Umbilical cord (tissue), 2 donors: ENCODE results near the gene ZC3H12A. TPM values are rescaled to one million over a fixed set of nuclear protein-coding genes. Genes with fewer than 3 reads are reported as not detected.
"Not testable (repeated sequence)": the region's sequence is repeated elsewhere in the genome, so short reads cannot be mapped to it uniquely, and the experiment has no call there.

Experiments used
- DNase-seq: peaks from one replicate; pipeline ENCODE4 v3.0.0-alpha.2; 2015; ENCODE audit warnings: low spot score
- total RNA-seq: library from RNA; depleted of rRNA; stranded (reverse); fragments of >200 nt; gene quantifications from one replicate; pipeline ENCODE4 v1.2.3, GENCODE V29; 2014; ENCODE audit warnings: low replicate concordance; ENCODE audit not compliant: insufficient read depth

The ZC3H12A gene
- total RNA-seq, 1 donor from 2014 or later, result 4.1 TPM

DNA sequence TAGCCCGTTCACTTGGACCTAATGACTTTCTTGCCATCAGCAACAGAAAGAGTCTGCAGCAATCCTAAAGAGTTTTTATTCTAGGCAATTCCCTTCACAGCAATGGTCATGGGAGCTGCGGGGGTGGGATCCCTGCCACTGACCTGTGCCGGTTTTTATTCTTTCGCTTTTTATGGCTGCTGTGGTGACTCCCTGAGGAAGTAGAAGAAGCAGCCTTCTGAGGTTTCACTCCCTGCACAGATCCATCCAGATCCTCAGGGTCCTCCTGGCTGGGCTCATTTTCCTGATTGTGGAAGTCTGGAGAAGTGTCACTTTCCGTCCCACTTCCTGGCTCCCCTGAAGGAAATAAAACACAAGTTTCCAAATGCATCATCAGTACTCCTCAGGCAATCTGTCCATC is 27.3 kb downstream of the ZC3H12A start:
- DNase-seq, result no peak

- DNase-seq, result no peak
These were observed 27.7 kb downstream of the ZC3H12A start for GRCh38 chr1:37502104-37502503.

- not testable (repeated sequence) for DNase-seq
These were observed 28.4 kb downstream of the ZC3H12A start for GRCh38 chr1:37502791-37503190.

DNA sequence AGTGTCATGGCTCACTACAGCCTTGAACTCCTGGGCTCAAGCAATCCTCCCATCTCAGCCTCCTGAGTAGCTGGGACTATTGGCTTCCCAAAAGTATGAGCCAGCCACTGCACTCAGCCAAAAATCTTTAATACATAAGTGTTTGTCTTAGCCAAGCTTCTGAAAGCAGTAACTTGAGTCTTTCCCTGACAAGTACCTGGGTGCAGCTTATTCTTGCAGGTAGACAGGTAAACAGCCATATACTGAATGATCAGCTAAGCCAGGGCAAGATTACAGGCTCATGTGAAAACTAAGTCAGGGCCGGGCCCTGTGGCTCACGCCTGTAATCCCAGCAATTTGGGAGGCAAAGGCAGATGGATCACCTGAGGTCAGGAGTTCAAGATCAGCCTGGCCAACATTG is 32.4 kb downstream of the ZC3H12A start:
- DNase-seq, result no peak

DNA sequence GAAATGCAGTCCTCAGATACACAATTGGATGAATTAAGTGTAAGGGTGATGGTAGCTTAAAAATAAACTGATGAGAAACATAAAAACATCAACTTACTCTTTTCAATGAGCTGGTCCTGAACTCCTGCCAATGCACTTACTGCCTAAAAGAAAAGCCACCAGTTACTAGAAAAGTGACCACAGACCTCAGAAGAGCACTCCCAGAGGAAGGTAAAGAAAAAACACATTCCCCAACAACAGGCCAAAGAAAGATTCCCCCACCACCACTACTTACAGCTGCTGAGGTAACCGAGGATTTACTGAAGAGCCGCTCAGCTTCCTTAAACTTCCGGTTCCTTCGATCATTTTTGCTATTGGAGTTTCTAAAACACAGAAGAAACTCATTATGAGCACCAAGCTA is 34.8 kb downstream of the ZC3H12A start:
- DNase-seq, result no peak

- peak; percentile 35 for DNase-seq
These were observed 39.5 kb downstream of the ZC3H12A start for GRCh38 chr1:37513795-37514349.

DNA sequence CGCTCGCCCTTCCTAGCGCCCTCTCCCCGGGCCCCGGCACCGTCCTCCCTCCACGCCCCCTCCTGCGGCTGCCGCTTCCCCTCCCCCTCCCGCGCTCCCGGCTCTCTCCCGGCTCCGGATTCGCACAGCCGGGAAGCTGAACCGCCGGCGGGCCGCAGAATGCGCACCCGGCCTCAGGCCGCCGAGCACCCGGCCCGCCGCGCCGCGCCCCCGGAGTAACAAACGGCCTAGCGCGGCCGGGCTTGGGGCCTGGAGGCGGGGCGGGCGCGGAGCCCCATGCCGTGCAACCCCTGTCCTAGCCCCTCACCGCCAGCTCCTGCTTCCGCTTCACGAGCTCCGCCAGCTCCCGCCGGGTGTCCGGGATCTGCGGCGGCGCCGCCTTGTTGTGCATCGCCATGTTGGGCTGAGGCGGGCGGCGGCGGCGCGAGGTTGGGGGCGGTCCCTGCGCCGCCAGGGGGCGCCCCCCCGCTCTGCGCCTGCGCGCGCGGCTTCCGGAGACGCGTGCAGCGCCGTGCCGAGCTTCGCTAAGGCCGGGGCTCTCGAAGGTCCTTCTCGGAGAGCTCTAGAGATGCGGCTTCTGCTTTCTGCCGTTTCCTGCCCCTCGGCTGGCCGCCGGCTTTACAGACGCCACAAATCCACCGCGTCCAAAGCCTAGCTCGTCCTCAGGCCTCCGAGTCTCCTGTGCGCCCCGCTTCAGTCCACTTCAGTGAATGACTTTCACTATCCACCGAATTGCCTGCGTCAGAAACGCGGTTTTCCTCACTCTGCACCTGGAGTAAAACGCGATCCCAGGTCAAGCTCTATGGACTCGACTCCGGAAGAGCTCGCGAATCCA is 40.2 kb downstream of the ZC3H12A start, which contains the start of gene MEAF6:
Gene MEAF6, minus strand, starts transcription at position 417 of the 835 bp plus-strand sequence. Its CDS starts 20 bp downstream, at position 397.
- peak; percentile 88 for DNase-seq

- no peak for DNase-seq
These were observed 41.0 kb downstream of the ZC3H12A start for GRCh38 chr1:37515185-37516034.

DNA sequence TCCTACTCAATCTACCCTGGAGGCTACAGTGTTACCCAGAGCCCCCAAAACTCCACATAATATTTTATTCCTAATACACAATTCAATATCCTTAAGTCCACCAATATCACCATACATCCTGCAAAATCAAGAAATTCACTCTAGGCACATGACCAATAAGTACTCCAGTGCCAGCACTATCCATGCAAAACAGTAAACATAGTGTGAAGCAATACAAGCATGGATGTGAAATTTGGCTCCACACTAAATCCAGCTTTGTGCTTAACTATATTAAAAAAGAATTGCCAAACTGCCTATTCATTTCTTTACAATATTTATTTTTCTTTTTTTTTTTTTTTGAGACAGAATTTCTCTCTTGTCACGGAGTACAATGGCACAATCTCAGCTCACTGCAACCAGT is 43.2 kb downstream of the ZC3H12A start:
- DNase-seq, result no peak

DNA sequence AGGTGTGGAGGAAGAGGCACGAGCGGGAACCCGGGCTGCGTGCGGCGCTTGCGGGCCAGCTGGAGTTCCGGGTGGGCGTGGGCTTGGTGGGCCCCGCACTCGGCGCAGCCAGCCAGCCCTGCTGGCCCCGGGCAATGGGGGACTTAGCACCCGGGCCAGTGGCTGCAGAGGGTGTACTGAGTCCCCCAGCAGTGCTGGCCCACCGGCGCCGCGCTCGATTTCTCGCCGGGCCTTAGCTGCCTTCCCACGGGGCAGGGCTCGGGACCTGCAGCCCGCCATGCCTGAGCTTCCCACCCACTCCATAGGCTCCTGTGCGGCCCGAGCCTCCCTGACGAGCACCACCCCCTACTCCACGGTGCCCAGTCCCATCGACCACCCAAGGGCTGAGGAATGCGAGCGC is 43.9 kb downstream of the ZC3H12A start:
- not testable (repeated sequence) for DNase-seq

DNA sequence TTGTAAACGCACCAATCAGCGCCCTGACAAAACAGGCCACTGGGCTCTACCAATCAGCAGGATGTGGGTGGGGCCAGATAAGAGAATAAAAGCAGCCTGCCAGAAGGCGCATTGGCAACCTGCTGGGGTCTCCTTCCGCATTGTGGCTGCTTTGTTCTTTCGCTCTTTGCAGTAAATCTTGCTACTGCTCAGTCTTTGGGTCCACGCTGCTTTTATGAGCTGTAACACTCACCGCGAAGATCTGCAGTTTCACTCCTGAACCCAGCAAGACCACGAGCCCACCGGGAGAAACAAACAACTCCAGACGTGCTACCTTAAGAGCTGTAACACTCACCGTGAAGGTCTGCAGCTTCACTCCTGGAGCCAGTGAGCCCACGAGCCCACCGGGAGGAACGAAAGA is 44.5 kb downstream of the ZC3H12A start:
- DNase-seq, result not testable (repeated sequence)

DNA sequence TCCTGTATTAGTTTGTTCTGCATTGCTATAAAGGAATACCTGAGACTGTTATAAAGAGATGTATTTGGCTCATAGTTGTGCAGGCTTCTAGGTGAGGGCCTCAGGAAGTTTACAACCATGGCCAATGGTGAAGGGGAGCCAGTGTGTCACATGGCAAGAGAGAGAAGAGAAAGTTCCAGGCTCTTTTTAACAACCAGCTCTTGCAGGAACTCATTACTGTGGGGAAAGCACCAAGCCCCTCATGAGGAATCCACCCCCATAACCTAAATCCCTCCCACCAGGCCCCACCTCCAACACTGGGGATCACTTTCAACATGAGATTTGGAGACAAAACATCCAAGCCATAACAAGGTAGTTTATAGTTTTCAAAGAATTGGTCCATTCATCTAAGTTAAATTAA is 45.2 kb downstream of the ZC3H12A start:
- no peak for DNase-seq

DNA sequence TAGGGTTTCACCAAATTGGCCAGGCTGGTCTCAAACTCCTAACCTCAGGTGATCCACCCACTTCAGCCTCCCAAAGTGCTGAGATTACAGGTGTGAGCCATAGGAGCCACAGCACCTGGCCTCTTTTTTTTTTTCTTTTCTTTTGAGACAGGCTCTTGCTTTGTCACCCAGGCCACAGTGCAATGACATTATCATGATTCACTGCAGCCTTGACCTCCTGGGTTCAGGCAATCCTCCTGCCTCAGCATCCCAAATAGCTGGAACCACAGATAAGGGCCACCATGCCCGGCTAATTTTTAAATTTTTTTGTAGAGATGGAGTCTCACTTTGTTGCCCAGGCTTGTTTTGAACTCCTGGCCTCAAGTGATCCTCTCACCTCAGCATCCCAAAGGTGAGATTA is 55.5 kb downstream of the ZC3H12A start:
- not testable (repeated sequence) for DNase-seq

GRCh38 chr1:37532418-37533156 is 58.2 kb downstream of the ZC3H12A start:
- DNase-seq, result not testable (repeated sequence)

DNA sequence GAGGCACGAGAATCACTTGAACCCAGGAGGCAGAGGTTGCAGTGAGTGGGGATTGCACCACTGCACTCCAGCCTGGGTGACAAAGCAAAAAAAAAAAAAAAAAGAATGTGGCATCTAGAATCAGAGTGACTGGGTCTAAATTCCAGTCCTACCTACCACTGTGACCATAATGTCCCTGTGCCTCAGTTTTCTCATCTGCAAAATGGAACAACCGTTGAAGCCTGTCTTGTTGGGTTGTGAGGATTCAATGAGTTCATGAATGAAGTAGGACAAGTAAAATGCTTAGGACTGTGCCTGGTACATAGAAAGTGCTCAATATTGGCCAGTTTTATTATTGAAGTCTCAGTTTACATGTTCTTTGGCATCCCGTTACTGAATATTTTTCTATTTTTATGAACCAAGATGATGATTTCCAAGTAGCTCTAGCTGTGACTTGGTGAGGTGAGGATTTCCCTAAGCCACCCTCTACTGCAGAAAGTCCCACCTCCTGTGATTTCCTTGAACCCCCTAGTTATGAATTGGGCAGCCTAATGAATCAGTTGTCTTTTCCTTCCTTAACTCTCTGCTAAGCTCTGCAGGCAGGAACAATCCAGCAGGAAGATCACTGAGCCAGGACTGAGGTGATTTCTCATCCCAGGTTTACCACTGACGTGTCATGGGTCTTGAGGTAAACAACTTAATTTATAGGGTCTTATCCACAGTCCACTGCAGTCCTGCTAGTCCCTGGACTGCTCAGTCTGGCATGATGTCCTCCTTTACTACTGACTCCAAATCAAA is 59.1 kb downstream of the ZC3H12A start:
- DNase-seq, result no peak

Other genes with a start within 250 kb of the ZC3H12A start
- 57.8 TPM for gene MEAF6, start 40.2 kb downstream of the ZC3H12A start, total RNA-seq
- 11.1 TPM for gene SNIP1, start 79.7 kb downstream of the ZC3H12A start, total RNA-seq
- 2.9 TPM for gene DNALI1, start 82.4 kb downstream of the ZC3H12A start, total RNA-seq
- gene GNL2, start 121.4 kb downstream of the ZC3H12A start, total RNA-seq, result 48.9 TPM
- 0.24 TPM for gene RSPO1, start 160.3 kb downstream of the ZC3H12A start, total RNA-seq
- not detected for gene CDCA8, start 217.9 kb downstream of the ZC3H12A start, total RNA-seq